Panc1 (cell line): ENCODE measurements around the gene CKAP2L. TPM values are rescaled to one million over a fixed set of nuclear protein-coding genes. Genes with fewer than 3 reads are reported as not detected.

Experiments
- ATAC-seq: fragments of 200-7000 bp; cut with Tn5 transposase; 2 replicates; pipeline ENCODE4 v1.9.1; 2020; ENCODE audit warnings: mild to moderate bottlenecking, moderate library complexity
- BruUV-seq: library from RNA; stranded (reverse); fragments of 400-500 nt; replicated peaks from 2 replicates; lab custom pipeline; 2021; lab: Mats Ljungman, UMichigan
- CTCF ChIA-PET: fragments of 300-600 bp; sonication (Branson Sonifier 250); formaldehyde crosslinking; loops from one replicate; lab custom pipeline; 2022; ENCODE audit warnings: antibody characterized with exemption; lab: Charles Lee
- POLR2A ChIA-PET: fragments of 300-600 bp; sonication (Branson Sonifier 250); formaldehyde crosslinking; loops from one replicate; lab custom pipeline; 2022; ENCODE audit warnings: antibody characterized with exemption; lab: Charles Lee
- DNase-seq: peaks from one replicate; pipeline ENCODE4 v3.0.0-alpha.2; 2010; ENCODE audit warnings: low read depth, low spot score
- H3K27ac ChIP-seq: 2 replicates; pipeline ENCODE4 v1.5.1; 2011; ENCODE audit warnings: mild to moderate bottlenecking, low read length, inconsistent platforms
- H3K27me3 ChIP-seq: fragments of 200-500 bp; sonication (Bioruptor generic); 2 replicates; pipeline ENCODE4 v1.6.0; 2014; ENCODE audit warnings: low read length, inconsistent platforms; ENCODE audit not compliant: control insufficient read depth, insufficient read depth
- H3K36me3 ChIP-seq: fragments of 200-500 bp; sonication (Bioruptor generic); 2 replicates; pipeline ENCODE4 v1.5.1; 2014; ENCODE audit warnings: inconsistent platforms, mild to moderate bottlenecking, low read length, moderate library complexity; ENCODE audit not compliant: control insufficient read depth, insufficient read depth
- H3K4me1 ChIP-seq: 2 replicates; pipeline ENCODE4 v1.5.1; 2011; ENCODE audit warnings: inconsistent platforms, mild to moderate bottlenecking, low read length, moderate library complexity; ENCODE audit not compliant: control insufficient read depth, insufficient read depth
- H3K4me3 ChIP-seq, 2 experiments: 2 replicates each; pipeline ENCODE4 v1.5.1; 2011 to 2012; ENCODE audit warnings: low read depth in 2 of 2, low read length in 2 of 2, mild to moderate bottlenecking in 2 of 2, inconsistent platforms in 1 of 2, moderate library complexity in 1 of 2
- H3K9me3 ChIP-seq: fragments of 200-500 bp; sonication (Bioruptor generic); 2 replicates; pipeline ENCODE4 v1.5.1; 2014; ENCODE audit warnings: low read depth, mild to moderate bottlenecking, inconsistent platforms, low read length, moderate library complexity; ENCODE audit not compliant: control insufficient read depth, insufficient read depth
- CTCF ChIP-seq: fragments of 450-650 bp; IDR thresholded peaks from 2 replicates; pipeline ENCODE4 v1.5.1; 2017; ENCODE audit warnings: mild to moderate bottlenecking
- POLR2AphosphoS5 ChIP-seq: IDR thresholded peaks from 2 replicates; pipeline ENCODE4 v1.6.1; 2012; ENCODE audit warnings: mild to moderate bottlenecking, low read depth, low read length, moderate library complexity
- REST ChIP-seq, 2 experiments: IDR thresholded peaks; 2 replicates each; pipeline ENCODE4 v1.6.1; 2011 to 2012; ENCODE audit warnings: low read depth in 2 of 2, control low read depth in 1 of 2, low read length in 1 of 2, mild to moderate bottlenecking in 1 of 2, moderate library complexity in 1 of 2; ENCODE audit not compliant: insufficient read depth in 1 of 2
- SIN3A ChIP-seq: IDR thresholded peaks from 2 replicates; pipeline ENCODE4 v1.6.1; 2012; ENCODE audit warnings: low read depth, mild to moderate bottlenecking, low read length, moderate library complexity, borderline replicate concordance; ENCODE audit not compliant: insufficient read depth
- TCF7L2 ChIP-seq: IDR thresholded peaks from 2 replicates; pipeline ENCODE4 v1.6.1; 2011; ENCODE audit warnings: mild to moderate bottlenecking, low read depth, low read length, inconsistent platforms
- in situ Hi-C: cut with HindIII; loops from 2 replicates; pipeline ENCODE4 v1.10.0; 2016; ENCODE audit warnings: low sequenced_read_pairs, low pct_unique_long_range_greater_than_20kb
- intact Hi-C: fragments of 100-400 bp; cut with micrococcal nuclease; formaldehyde crosslinking; loops from one replicate; pipeline ENCODE4 v1.10.0; 2022; ENCODE audit not compliant: unreplicated experiment
- total RNA-seq: library from RNA; stranded (reverse); gene quantifications from one replicate; pipeline ENCODE4 v1.2.1, GENCODE V29; 2021; ENCODE audit not compliant: unreplicated experiment

The CKAP2L gene
- total RNA-seq, 1 experiment from 2014 or later, result 27.0 TPM

GRCh38 chr2:112794131-112794733, 29.8 kb upstream of the CKAP2L start:
- ATAC-seq, result no peak
- in situ Hi-C loops (no loop called here), intact Hi-C loops (no loop called here)
- Histone ChIP-seq H3K36me3 (no peaks in the 10 kb centered on the region), H3K4me3 (no peak overlapping the region), H3K9me3 (no peaks in the 10 kb centered on the region), H3K27me3 (no peaks in the 10 kb centered on the region), H3K4me1 (no peaks in the 10 kb centered on the region), H3K27ac (no peak overlapping the region; the same call in 1 of the 2 replicates)
- DNase-seq, result no peak
- BruUV-seq, result no TSS peak
- TF ChIP-seq TCF7L2 (no peak), POLR2AphosphoS5 (no peak), CTCF (no peak), SIN3A (no peak), REST (IDR thresholded peaks at IDR 0.05; ENCODE audit: insufficient read depth in 1 of 2, low read depth in 2 of 2, low read length in 1 of 2) (no peak)
- CTCF ChIA-PET, result no interaction called here
- POLR2A ChIA-PET, result no interaction called here

- BruUV-seq, result no TSS peak
- no peak for ATAC-seq
Observed at GRCh38 chr2:112793449-112793978, 29.1 kb upstream of the CKAP2L start.

More at GRCh38 chr2:112793449-112793978, 29.1 kb upstream of the CKAP2L start:
- Histone ChIP-seq H3K4me3 (no peak overlapping the region), H3K27me3 (no peaks in the 10 kb centered on the region), H3K4me1 (no peaks in the 10 kb centered on the region), H3K36me3 (no peaks in the 10 kb centered on the region), H3K9me3 (no peaks in the 10 kb centered on the region), H3K27ac (no peak overlapping the region; the same call in 1 of the 2 replicates)
- in situ Hi-C loops, result no loop called here
- no peak for TF ChIP-seq POLR2AphosphoS5
- no peak for TF ChIP-seq SIN3A
- TF ChIP-seq CTCF, result no peak
- TF ChIP-seq REST (IDR thresholded peaks at IDR 0.05; ENCODE audit: insufficient read depth in 1 of 2, low read depth in 2 of 2, low read length in 1 of 2), result no peak
- no peak for TF ChIP-seq TCF7L2
- POLR2A ChIA-PET, result no interaction called here
- no peak for DNase-seq
- intact Hi-C loops, result no loop called here
- CTCF ChIA-PET, result no interaction called here
